Keratinocyte (primary cell): Measurements from ENCODE around the gene GPR139.

Experiments used
- EZH2 ChIP-seq: IDR thresholded peaks from one replicate; pipeline ENCODE4 v1.6.1; 2012; ENCODE audit warnings: inconsistent platforms, mild to moderate bottlenecking, low read length, moderate library complexity
- TF ChIP-seq, protein P1 (sequence below), 3 experiments: IDR thresholded peaks in 1 of 3; conservative IDR thresholded peaks in 1 of 3; optimal IDR thresholded peaks in 1 of 3; 2 replicates in 2 of 3; 3 replicates in 1 of 3; pipeline versions ENCODE3 to v1.5.1; 2011; ENCODE audit warnings: low read length in 3 of 3, mild to moderate bottlenecking in 3 of 3, moderate library complexity in 2 of 3, control low read depth in 1 of 3, inconsistent platforms in 1 of 3; ENCODE audit not compliant: insufficient read depth in 2 of 3; ENCODE audit errors: extremely low read depth in 1 of 3

DNA sequence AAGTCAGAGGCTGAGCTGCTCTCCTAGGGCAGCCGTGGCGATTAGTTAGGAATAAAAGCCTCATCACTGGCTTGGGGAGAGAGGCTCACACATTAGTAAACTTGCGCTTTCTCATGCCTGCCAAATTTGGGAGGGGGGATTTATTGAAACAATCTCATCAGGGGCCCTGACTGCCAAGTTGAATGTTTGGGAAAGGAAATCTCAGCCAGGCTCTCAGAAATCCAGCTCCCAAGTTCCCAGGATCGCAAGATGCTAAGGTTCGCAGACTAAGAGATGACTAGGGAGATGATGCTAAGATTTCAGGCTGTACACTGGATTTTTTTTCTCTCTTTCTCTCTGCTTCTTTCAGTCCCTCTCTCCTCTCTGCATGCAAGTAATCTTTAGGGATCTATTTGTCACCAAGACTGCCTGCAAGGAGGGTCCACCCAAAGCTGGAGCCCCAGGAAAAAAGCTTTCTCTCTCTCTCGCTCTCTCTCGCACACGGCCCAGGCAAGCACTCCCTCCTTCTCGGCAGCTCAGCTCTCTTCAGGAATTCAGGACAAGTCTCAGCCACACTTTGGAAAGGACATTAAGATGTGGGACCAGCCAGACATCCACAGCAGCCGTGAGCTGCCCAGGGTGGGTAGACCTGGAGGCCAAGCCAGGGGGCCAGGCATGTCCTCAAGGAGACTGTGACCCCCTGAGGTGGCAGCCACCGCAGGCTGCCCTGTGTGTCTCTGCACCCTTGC is 1.4 kb downstream of the GPR139 start:
- TF ChIP-seq, protein P1, sequence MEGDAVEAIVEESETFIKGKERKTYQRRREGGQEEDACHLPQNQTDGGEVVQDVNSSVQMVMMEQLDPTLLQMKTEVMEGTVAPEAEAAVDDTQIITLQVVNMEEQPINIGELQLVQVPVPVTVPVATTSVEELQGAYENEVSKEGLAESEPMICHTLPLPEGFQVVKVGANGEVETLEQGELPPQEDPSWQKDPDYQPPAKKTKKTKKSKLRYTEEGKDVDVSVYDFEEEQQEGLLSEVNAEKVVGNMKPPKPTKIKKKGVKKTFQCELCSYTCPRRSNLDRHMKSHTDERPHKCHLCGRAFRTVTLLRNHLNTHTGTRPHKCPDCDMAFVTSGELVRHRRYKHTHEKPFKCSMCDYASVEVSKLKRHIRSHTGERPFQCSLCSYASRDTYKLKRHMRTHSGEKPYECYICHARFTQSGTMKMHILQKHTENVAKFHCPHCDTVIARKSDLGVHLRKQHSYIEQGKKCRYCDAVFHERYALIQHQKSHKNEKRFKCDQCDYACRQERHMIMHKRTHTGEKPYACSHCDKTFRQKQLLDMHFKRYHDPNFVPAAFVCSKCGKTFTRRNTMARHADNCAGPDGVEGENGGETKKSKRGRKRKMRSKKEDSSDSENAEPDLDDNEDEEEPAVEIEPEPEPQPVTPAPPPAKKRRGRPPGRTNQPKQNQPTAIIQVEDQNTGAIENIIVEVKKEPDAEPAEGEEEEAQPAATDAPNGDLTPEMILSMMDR (optimal IDR thresholded peaks at IDR 0.05 in 1 of 3, IDR thresholded peaks at IDR 0.05 in 1 of 3, conservative IDR thresholded peaks at IDR 0.05 in 1 of 3; ENCODE audit: extremely low read depth in 1 of 3, insufficient read depth in 2 of 3, low read length in 3 of 3): no peak
- TF ChIP-seq EZH2: no peak
